ENCODE data around the gene PITX1. TPM values are rescaled to one million over a fixed set of nuclear protein-coding genes. Genes with fewer than 3 reads are reported as not detected.

Gene PITX1
- total RNA-seq, 2 experiments from 2014 or later = 56.3 to 76.4 TPM

DNA sequence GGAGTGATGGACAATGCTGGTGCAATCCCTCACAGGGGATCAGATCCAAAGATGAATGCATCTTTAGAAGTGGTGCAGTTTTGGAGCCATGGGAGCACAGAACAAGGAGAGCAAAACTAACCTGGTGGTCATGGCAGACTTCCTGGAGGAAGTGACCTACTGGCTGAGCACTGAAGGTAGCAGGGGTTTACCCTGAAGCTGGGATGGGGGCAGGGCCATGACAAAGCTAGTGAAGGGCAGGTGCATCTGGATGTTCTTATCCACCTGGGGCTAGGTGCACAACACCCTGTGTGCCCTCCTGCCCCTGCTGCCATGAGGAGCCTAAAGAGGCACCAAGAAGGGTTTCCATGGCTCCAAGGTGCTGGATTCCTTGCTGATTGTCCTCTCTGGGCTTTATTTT is 11.5 kb upstream of the PITX1 start:
- ChIA-PET POLR2A (interaction anchor here (0.6 to 2.4 kb wide), 3 partner anchors 7 to 11 kb away, joined by 4 to 10 read pairs (median 7); no protein-coding TSS in a partner anchor), CTCF (ENCODE audit: unreplicated experiment) (no interaction called here)
- peak; percentile 51 for DNase-seq (ENCODE audit: low spot score)
- Histone ChIP-seq H2AFZ (ENCODE audit: low read length) (peak overlapping the region; percentile 15; the same call in 1 of the 2 replicates), H3K9me2 (ENCODE audit: insufficient read depth, low read length) (no peaks in the 10 kb centered on the region), H4K20me1 (ENCODE audit: insufficient read depth, low read length) (no peaks in the 10 kb centered on the region), H3K79me2 (ENCODE audit: insufficient read depth, low read depth, low read length) (no peaks in the 10 kb centered on the region), H3K4me2 (ENCODE audit: low read length) (peak overlapping the region; percentile 38), H3K9me3 (ENCODE audit: low read length) (no peaks in the 10 kb centered on the region), H3K4me1 (ENCODE audit: insufficient read depth, low read length, poor library complexity, severe bottlenecking) (peaks cover 92% of the 10 kb centered on the region), H3K27ac (ENCODE audit: low read depth, low read length, poor library complexity, severe bottlenecking) (peak overlapping the region; percentile 20), H3K36me3 (ENCODE audit: insufficient read depth, low read length) (no peaks in the 10 kb centered on the region), H3K4me3 (ENCODE audit: low read depth, low read length, poor library complexity, severe bottlenecking) (peak overlapping the region; percentile 4)
- TF ChIP-seq, protein P1, sequence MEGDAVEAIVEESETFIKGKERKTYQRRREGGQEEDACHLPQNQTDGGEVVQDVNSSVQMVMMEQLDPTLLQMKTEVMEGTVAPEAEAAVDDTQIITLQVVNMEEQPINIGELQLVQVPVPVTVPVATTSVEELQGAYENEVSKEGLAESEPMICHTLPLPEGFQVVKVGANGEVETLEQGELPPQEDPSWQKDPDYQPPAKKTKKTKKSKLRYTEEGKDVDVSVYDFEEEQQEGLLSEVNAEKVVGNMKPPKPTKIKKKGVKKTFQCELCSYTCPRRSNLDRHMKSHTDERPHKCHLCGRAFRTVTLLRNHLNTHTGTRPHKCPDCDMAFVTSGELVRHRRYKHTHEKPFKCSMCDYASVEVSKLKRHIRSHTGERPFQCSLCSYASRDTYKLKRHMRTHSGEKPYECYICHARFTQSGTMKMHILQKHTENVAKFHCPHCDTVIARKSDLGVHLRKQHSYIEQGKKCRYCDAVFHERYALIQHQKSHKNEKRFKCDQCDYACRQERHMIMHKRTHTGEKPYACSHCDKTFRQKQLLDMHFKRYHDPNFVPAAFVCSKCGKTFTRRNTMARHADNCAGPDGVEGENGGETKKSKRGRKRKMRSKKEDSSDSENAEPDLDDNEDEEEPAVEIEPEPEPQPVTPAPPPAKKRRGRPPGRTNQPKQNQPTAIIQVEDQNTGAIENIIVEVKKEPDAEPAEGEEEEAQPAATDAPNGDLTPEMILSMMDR (conservative IDR thresholded peaks at IDR 0.05; ENCODE audit: low read length) = no peak
- TF ChIP-seq EZH2phosphoT487 (IDR thresholded peaks at IDR 0.05; ENCODE audit: borderline replicate concordance, low read depth, low read length) = no peak
- no TSS peak for BruUV-seq (replicated peaks)
- intact Hi-C loops (cut with micrococcal nuclease; ENCODE audit: unreplicated experiment) = loop anchor here (10.0 kb wide), 1 partner anchor 501 kb away; no protein-coding TSS in a partner anchor

DNA sequence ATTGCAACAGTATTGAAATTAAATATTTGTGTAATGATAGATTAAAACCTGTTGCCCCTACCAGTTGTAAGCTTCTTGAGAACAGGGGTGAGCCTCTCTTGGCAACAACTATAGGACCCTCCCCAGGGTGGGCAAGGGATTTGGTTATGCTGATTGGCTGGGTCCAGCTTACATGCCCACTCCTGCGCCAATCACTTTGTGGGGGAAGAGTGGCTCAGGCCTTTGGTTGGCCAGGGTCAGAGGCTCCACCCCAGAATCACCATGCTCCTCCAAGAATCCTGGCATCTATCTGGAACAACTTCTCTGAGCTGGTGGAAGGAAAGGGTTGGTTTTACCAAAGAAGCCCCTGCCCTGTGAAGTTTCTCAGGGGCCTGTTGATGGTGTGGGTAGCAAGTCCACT is 8.6 kb upstream of the PITX1 start:
- POLR2A ChIA-PET = interaction anchor here (2.3 to 2.4 kb wide), 2 partner anchors 10 kb away, joined by 6 to 8 read pairs; no protein-coding TSS in a partner anchor

More for the DNA sequence above, 8.6 kb upstream of the PITX1 start:
- Histone ChIP-seq H3K9me2 (ENCODE audit: insufficient read depth, low read length) (no peaks in the 10 kb centered on the region), H3K4me1 (ENCODE audit: insufficient read depth, low read length, poor library complexity, severe bottlenecking) (peaks cover 78% of the 10 kb centered on the region), H3K36me3 (ENCODE audit: insufficient read depth, low read length) (no peaks in the 10 kb centered on the region), H3K4me3 (ENCODE audit: low read depth, low read length, poor library complexity, severe bottlenecking) (no peak overlapping the region), H2AFZ (ENCODE audit: low read length) (no peak overlapping the region), H3K9me3 (ENCODE audit: low read length) (no peaks in the 10 kb centered on the region), H3K79me2 (ENCODE audit: insufficient read depth, low read depth, low read length) (no peaks in the 10 kb centered on the region), H3K27ac (ENCODE audit: low read depth, low read length, poor library complexity, severe bottlenecking) (no peak overlapping the region), H4K20me1 (ENCODE audit: insufficient read depth, low read length) (no peaks in the 10 kb centered on the region), H3K4me2 (ENCODE audit: low read length) (no peak overlapping the region)
- CTCF ChIA-PET (ENCODE audit: unreplicated experiment) = interaction anchor here (0.6 kb wide), 1 partner anchor 12 kb away, joined by 3 read pairs; no protein-coding TSS in a partner anchor
- intact Hi-C loops (cut with micrococcal nuclease; ENCODE audit: unreplicated experiment) = loop anchor here (10.0 kb wide), 1 partner anchor 498 kb away; no protein-coding TSS in a partner anchor
- BruUV-seq (replicated peaks) = no TSS peak
- TF ChIP-seq, protein P1 (conservative IDR thresholded peaks at IDR 0.05; ENCODE audit: low read length) = no peak
- TF ChIP-seq EZH2phosphoT487 (IDR thresholded peaks at IDR 0.05; ENCODE audit: borderline replicate concordance, low read depth, low read length) = no peak
- no peak for DNase-seq (ENCODE audit: low spot score)
